B cell (primary cell): ENCODE results near the gene NAB2.

ENCODE experiments used
- EZH2 ChIP-seq: IDR thresholded peaks from 2 replicates; pipeline ENCODE4 v1.6.1; 2012; ENCODE audit warnings: borderline replicate concordance, low read depth, mild to moderate bottlenecking, moderate library complexity, low read length; ENCODE audit not compliant: insufficient read depth, poor library complexity, severe bottlenecking
- TF ChIP-seq, protein P1 (sequence below): fragments of 200-600 bp; IDR thresholded peaks from one replicate; pipeline ENCODE4 v1.8.0; 2022; ENCODE audit warnings: antibody characterized with exemption, mild to moderate bottlenecking

DNA sequence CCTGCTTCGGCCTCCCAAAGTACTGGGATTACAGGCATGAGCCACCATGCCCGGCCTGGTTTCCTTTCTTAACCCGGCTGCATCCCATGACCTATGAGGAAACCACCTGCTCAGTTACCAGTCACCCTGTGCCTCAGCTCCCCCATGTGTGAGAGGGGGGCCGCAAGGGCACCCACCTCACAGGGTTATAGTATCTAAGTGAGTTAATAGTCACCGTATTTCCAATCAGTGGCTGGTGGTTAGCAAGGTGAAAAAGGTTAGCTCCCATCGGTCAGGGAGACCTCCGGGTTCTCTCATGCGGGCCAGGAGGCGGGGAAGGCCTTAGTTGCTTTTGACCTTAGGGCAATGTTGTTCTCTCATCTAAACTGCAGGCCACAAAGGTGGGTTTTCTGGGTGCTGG lies 46.0 kb downstream of the NAB2 start:
- TF ChIP-seq, protein P1, sequence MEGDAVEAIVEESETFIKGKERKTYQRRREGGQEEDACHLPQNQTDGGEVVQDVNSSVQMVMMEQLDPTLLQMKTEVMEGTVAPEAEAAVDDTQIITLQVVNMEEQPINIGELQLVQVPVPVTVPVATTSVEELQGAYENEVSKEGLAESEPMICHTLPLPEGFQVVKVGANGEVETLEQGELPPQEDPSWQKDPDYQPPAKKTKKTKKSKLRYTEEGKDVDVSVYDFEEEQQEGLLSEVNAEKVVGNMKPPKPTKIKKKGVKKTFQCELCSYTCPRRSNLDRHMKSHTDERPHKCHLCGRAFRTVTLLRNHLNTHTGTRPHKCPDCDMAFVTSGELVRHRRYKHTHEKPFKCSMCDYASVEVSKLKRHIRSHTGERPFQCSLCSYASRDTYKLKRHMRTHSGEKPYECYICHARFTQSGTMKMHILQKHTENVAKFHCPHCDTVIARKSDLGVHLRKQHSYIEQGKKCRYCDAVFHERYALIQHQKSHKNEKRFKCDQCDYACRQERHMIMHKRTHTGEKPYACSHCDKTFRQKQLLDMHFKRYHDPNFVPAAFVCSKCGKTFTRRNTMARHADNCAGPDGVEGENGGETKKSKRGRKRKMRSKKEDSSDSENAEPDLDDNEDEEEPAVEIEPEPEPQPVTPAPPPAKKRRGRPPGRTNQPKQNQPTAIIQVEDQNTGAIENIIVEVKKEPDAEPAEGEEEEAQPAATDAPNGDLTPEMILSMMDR, result no peak
- no peak for TF ChIP-seq EZH2
